Adipocyte (in vitro differentiated cells): Measurements from ENCODE around the gene TP53BP2.
"Not testable (repeated sequence)": the region's sequence is repeated elsewhere in the genome, so short reads cannot be mapped to it uniquely, and the experiment has no call there.

ENCODE experiments used
- DNase-seq: peaks from one replicate; pipeline ENCODE4 v3.0.0-alpha.2; 2015; ENCODE audit warnings: low read depth
- H3K27me3 ChIP-seq: replicated peaks from 2 replicates; pipeline ENCODE4 v1.7.0; 2013; ENCODE audit warnings: mild to moderate bottlenecking, low read length, moderate library complexity; ENCODE audit not compliant: control insufficient read depth, insufficient read depth
- H3K36me3 ChIP-seq: 2 replicates; pipeline ENCODE4 v1.7.0; 2013; ENCODE audit warnings: low read length, mild to moderate bottlenecking, moderate library complexity; ENCODE audit not compliant: control insufficient read depth, insufficient read depth, severe bottlenecking
- H3K4me1 ChIP-seq: 2 replicates; pipeline ENCODE4 v1.7.0; 2013; ENCODE audit warnings: mild to moderate bottlenecking, low read length, moderate library complexity; ENCODE audit not compliant: control insufficient read depth, insufficient read depth
- H3K4me3 ChIP-seq: 2 replicates; pipeline ENCODE4 v1.7.0; 2013; ENCODE audit warnings: mild to moderate bottlenecking, low read length, moderate library complexity
- H3K9ac ChIP-seq: 2 replicates; pipeline ENCODE4 v1.7.0; 2013; ENCODE audit warnings: mild to moderate bottlenecking, low read length, moderate library complexity
- H3K9me3 ChIP-seq: 2 replicates; pipeline ENCODE4 v1.7.0; 2013; ENCODE audit warnings: mild to moderate bottlenecking, low read length, moderate library complexity; ENCODE audit not compliant: control insufficient read depth

The TP53BP2 gene

GRCh38 chr1:223825767-223826748 lies 19.7 kb downstream of the TP53BP2 start:
- no peak for DNase-seq
- H3K4me3 ChIP-seq = no peak overlapping the region
- H3K36me3 ChIP-seq = no peaks in the 10 kb centered on the region
- no peak overlapping the region for H3K9ac ChIP-seq
- H3K27me3 ChIP-seq = no peaks in the 10 kb centered on the region
- no peaks in the 10 kb centered on the region for H3K9me3 ChIP-seq
- peaks cover 18% of the 10 kb centered on the region for H3K4me1 ChIP-seq

GRCh38 chr1:223824712-223825111 lies 21.0 kb downstream of the TP53BP2 start:
- H3K4me1 ChIP-seq = peaks cover 32% of the 10 kb centered on the region
- no peaks in the 10 kb centered on the region for H3K36me3 ChIP-seq
- H3K9ac ChIP-seq = no peak overlapping the region
- no peaks in the 10 kb centered on the region for H3K9me3 ChIP-seq
- no peaks in the 10 kb centered on the region for H3K27me3 ChIP-seq
- DNase-seq = no peak
- H3K4me3 ChIP-seq = no peak overlapping the region

GRCh38 chr1:223824287-223824686 lies 21.5 kb downstream of the TP53BP2 start:
- H3K4me1 ChIP-seq = peaks cover 34% of the 10 kb centered on the region
- H3K9ac ChIP-seq = no peak overlapping the region
- H3K36me3 ChIP-seq = no peaks in the 10 kb centered on the region
- no peak overlapping the region for H3K4me3 ChIP-seq
- DNase-seq = no peak
- H3K9me3 ChIP-seq = no peaks in the 10 kb centered on the region
- H3K27me3 ChIP-seq = no peaks in the 10 kb centered on the region

- no peaks in the 10 kb centered on the region for H3K36me3 ChIP-seq
- H3K27me3 ChIP-seq = no peaks in the 10 kb centered on the region
- H3K9ac ChIP-seq = no peak overlapping the region
- H3K4me1 ChIP-seq = peaks cover 30% of the 10 kb centered on the region
- no peaks in the 10 kb centered on the region for H3K9me3 ChIP-seq
- no peak for DNase-seq
- no peak overlapping the region for H3K4me3 ChIP-seq
Observed at GRCh38 chr1:223820971-223821370, 24.8 kb downstream of the TP53BP2 start.

GRCh38 chr1:223820515-223820858 lies 25.3 kb downstream of the TP53BP2 start:
- no peaks in the 10 kb centered on the region for H3K9me3 ChIP-seq
- peak overlapping the region; percentile 30 for H3K4me3 ChIP-seq
- H3K27me3 ChIP-seq = no peaks in the 10 kb centered on the region
- no peaks in the 10 kb centered on the region for H3K36me3 ChIP-seq
- peaks cover 29% of the 10 kb centered on the region for H3K4me1 ChIP-seq
- DNase-seq = no peak
- H3K9ac ChIP-seq = peak overlapping the region; percentile 15

- no peaks in the 10 kb centered on the region for H3K9me3 ChIP-seq
- H3K36me3 ChIP-seq = no peaks in the 10 kb centered on the region
- peaks cover 28% of the 10 kb centered on the region for H3K4me1 ChIP-seq
- H3K27me3 ChIP-seq = no peaks in the 10 kb centered on the region
- peak; percentile 76 for DNase-seq
- peak overlapping the region; percentile 15 for H3K9ac ChIP-seq
- H3K4me3 ChIP-seq = peak overlapping the region; percentile 30
Observed at GRCh38 chr1:223819730-223820514, 25.8 kb downstream of the TP53BP2 start.

GRCh38 chr1:223817265-223817664 lies 28.5 kb downstream of the TP53BP2 start:
- Histone ChIP-seq H3K36me3 (peaks cover 14% of the 10 kb centered on the region), H3K4me1 (peaks cover 28% of the 10 kb centered on the region)
- not testable (repeated sequence) for H3K27me3 ChIP-seq, H3K9ac ChIP-seq, H3K9me3 ChIP-seq, H3K4me3 ChIP-seq, DNase-seq

- no peak overlapping the region for H3K4me3 ChIP-seq
- H3K36me3 ChIP-seq = peaks cover 17% of the 10 kb centered on the region
- peak; percentile 48 for DNase-seq
- no peaks in the 10 kb centered on the region for H3K27me3 ChIP-seq
- H3K4me1 ChIP-seq = peaks cover 24% of the 10 kb centered on the region
- no peaks in the 10 kb centered on the region for H3K9me3 ChIP-seq
- no peak overlapping the region for H3K9ac ChIP-seq
Observed at GRCh38 chr1:223815865-223816264, 29.9 kb downstream of the TP53BP2 start.

- Histone ChIP-seq H3K9ac (no peak overlapping the region), H3K9me3 (no peaks in the 10 kb centered on the region)
Observed at GRCh38 chr1:223815020-223815853, 30.5 kb downstream of the TP53BP2 start.

GRCh38 chr1:223813645-223814044 lies 32.1 kb downstream of the TP53BP2 start:
- Histone ChIP-seq H3K36me3 (peaks cover 17% of the 10 kb centered on the region), H3K9ac (no peak overlapping the region), H3K27me3 (no peaks in the 10 kb centered on the region), H3K4me3 (no peak overlapping the region), H3K9me3 (no peaks in the 10 kb centered on the region), H3K4me1 (peaks cover 16% of the 10 kb centered on the region)
- no peak for DNase-seq

More at GRCh38 chr1:223815020-223815853, 30.5 kb downstream of the TP53BP2 start:
- DNase-seq = no peak
- H3K4me1 ChIP-seq = peaks cover 23% of the 10 kb centered on the region
- H3K36me3 ChIP-seq = peaks cover 17% of the 10 kb centered on the region
- H3K4me3 ChIP-seq = no peak overlapping the region
- no peaks in the 10 kb centered on the region for H3K27me3 ChIP-seq
